Ascending aorta (tissue), 2 donors: ENCODE data around the gene ITM2C. TPM values are rescaled to one million over a fixed set of nuclear protein-coding genes. Genes with fewer than 3 reads are reported as not detected.

Experiments
- DNase-seq, 2 donors: peaks; one replicate each; pipeline ENCODE4 v3.0.0-alpha.2; 2019; ENCODE audit warnings: low spot score in 2 of 2
- H3K27ac ChIP-seq, 2 donors: fragments of 200-600 bp; sonication (generic); one replicate each; pipeline ENCODE4 v1.5.1; 2016 to 2017; ENCODE audit warnings: mild to moderate bottlenecking in 1 of 2
- H3K27me3 ChIP-seq: fragments of 200-600 bp; sonication (generic); one replicate; pipeline ENCODE4 v1.5.1; 2017
- H3K36me3 ChIP-seq, 2 donors: fragments of 200-600 bp; sonication (generic); one replicate each; pipeline ENCODE4 v1.5.1; 2016
- H3K4me1 ChIP-seq, 2 donors: fragments of 200-600 bp; sonication (generic); one replicate each; pipeline ENCODE4 v1.5.1; 2016 to 2017; ENCODE audit warnings: mild to moderate bottlenecking in 1 of 2
- H3K4me3 ChIP-seq, 2 donors: fragments of 200-600 bp; sonication (generic); one replicate each; pipeline ENCODE4 v1.5.1; 2016 to 2017; ENCODE audit warnings: mild to moderate bottlenecking in 1 of 2
- H3K9me3 ChIP-seq, 2 donors: fragments of 200-600 bp; sonication (generic); one replicate each; pipeline ENCODE4 v1.5.1; 2016
- intact Hi-C: fragments of 100-400 bp; cut with DNase I; formaldehyde crosslinking; loops from one replicate; pipeline ENCODE4 v1.15.1; 2023
- total RNA-seq: library from RNA; depleted of rRNA; stranded (reverse); fragments of >200 nt; gene quantifications from one replicate; pipeline ENCODE4 v1.1.0, GENCODE V29; 2016
- TF ChIP-seq, protein P1 (sequence below), 3 experiments: fragments of 200-600 bp in 2 of 3; fragments of 450-650 bp in 1 of 3; sonication (generic) in 2 of 3; IDR thresholded peaks; one replicate each; pipeline ENCODE4 v1.5.1; 2016 to 2019; ENCODE audit warnings: antibody characterized with exemption in 3 of 3, mild to moderate bottlenecking in 1 of 3, moderate library complexity in 1 of 3

Gene ITM2C
- total RNA-seq, 1 donor from 2014 or later = 84.9 TPM

DNA sequence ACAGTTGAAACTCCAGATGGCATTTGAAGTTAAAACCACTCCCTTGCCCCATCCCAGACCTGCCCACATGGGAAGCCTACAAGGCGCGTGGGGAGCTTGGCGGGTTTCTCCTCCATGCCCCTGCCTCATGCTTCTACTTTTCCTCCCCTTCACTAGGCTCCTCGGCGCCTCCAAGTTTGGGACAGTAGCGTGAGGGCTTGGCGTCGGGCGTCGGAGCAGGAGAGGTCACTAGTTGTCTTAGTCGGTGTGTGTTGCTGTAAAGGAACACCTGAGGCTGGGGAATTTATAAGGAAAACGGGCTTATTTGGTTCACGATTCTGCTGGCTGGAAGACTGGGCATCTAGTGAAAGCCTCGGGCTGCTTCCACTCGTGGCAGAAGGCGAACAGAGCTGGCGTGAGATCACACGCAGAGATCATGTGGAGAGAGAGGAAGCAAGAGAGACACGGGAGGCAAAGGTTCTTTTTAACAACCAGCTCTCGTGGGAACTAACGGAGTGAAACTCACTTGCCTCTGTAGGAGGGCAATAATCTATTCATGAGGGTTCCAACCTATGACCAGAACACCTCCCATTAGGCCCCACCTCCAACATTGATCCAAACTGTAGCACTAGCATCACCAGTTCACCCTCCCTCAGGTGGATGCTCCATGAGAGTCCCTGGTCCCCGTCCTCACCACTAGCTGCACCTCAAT is 25.3 kb downstream of the ITM2C start:
- intact Hi-C loops = no loop called here
- Histone ChIP-seq H3K4me1 (no peaks in the 10 kb centered on the region), H3K4me3 (no peak overlapping the region), H3K27ac (no peak overlapping the region), H3K27me3 (no peaks in the 10 kb centered on the region), H3K36me3 (no peaks in the 10 kb centered on the region), H3K9me3 (no peaks in the 10 kb centered on the region)
- DNase-seq = no peak
- TF ChIP-seq, protein P1, sequence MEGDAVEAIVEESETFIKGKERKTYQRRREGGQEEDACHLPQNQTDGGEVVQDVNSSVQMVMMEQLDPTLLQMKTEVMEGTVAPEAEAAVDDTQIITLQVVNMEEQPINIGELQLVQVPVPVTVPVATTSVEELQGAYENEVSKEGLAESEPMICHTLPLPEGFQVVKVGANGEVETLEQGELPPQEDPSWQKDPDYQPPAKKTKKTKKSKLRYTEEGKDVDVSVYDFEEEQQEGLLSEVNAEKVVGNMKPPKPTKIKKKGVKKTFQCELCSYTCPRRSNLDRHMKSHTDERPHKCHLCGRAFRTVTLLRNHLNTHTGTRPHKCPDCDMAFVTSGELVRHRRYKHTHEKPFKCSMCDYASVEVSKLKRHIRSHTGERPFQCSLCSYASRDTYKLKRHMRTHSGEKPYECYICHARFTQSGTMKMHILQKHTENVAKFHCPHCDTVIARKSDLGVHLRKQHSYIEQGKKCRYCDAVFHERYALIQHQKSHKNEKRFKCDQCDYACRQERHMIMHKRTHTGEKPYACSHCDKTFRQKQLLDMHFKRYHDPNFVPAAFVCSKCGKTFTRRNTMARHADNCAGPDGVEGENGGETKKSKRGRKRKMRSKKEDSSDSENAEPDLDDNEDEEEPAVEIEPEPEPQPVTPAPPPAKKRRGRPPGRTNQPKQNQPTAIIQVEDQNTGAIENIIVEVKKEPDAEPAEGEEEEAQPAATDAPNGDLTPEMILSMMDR (IDR thresholded peaks at IDR 0.05) = no peak

DNA sequence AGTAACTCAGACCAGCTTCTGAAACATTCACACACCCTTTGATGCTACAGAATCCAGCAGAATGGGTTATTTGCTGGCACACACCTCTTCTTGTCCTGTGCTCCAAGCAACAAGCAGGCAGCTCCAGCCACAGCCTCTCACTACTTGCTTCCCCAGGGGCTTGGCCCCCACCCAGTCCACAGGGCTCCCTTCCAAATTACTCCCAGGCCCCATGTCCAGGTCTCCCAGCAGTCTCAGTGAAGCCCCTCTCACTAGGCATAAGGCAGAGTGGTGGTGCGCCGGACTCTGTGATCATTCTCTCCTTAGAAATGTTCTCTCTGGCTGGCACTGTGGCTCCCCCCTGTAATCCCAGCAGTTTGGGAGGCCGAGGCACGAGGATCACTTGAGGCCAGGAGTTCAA is 25.9 kb downstream of the ITM2C start:
- Histone ChIP-seq H3K4me3 (no peak overlapping the region), H3K36me3 (no peaks in the 10 kb centered on the region), H3K27me3 (no peaks in the 10 kb centered on the region), H3K27ac (no peak overlapping the region), H3K9me3 (no peaks in the 10 kb centered on the region), H3K4me1 (no peaks in the 10 kb centered on the region)
- no peak for DNase-seq
- TF ChIP-seq, protein P1 (IDR thresholded peaks at IDR 0.05) = no peak
- intact Hi-C loops = no loop called here

DNA sequence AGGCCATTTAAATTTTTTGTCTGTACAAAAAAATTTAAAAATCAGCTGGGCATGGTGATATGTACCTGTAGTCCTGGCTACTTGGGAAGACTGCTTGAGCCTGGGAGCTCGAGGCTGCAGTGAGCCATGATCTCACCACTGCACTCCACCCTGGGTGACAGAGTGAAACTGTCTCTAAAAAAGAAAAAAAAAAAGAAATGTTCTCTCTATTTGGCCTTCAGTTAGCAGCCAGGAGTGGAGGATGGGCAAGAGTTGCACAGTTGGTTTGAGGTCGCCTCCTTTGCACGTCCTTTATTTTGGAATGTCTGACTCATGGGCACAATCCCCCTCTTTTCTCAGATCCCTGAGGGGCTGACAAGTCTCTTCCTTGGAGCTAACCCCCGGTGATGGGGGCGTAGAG is 26.3 kb downstream of the ITM2C start:
- Histone ChIP-seq H3K9me3 (no peaks in the 10 kb centered on the region), H3K4me1 (no peaks in the 10 kb centered on the region), H3K27me3 (no peaks in the 10 kb centered on the region), H3K27ac (no peak overlapping the region), H3K36me3 (no peaks in the 10 kb centered on the region), H3K4me3 (no peak overlapping the region)
- intact Hi-C loops = no loop called here
- no peak for DNase-seq
- TF ChIP-seq, protein P1 (IDR thresholded peaks at IDR 0.05) = no peak

DNA sequence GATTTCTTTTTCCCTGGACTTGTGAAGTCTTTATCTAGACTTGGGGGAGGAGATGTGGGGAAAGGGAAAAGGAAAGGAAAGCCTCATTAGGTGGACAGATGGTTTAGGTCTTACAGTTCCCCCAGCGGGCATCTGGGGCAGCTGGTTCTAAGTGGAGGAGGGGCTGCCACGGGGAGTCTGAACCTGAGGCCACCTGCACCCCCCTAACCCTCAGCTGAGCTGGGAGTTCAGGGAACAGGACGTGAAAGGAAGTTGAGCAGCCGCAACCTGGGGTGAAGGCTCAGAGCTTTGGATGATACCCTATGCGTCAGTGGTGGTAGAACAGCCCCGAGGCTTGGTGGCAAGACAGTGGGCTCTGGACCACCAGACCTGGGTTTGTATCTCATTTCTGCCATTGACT is 26.8 kb downstream of the ITM2C start:
- Histone ChIP-seq H3K27ac (no peak overlapping the region), H3K36me3 (no peaks in the 10 kb centered on the region), H3K4me1 (no peaks in the 10 kb centered on the region), H3K9me3 (no peaks in the 10 kb centered on the region), H3K4me3 (no peak overlapping the region), H3K27me3 (no peaks in the 10 kb centered on the region)
- intact Hi-C loops = no loop called here
- TF ChIP-seq, protein P1 (IDR thresholded peaks at IDR 0.05) = no peak
- no peak for DNase-seq

DNA sequence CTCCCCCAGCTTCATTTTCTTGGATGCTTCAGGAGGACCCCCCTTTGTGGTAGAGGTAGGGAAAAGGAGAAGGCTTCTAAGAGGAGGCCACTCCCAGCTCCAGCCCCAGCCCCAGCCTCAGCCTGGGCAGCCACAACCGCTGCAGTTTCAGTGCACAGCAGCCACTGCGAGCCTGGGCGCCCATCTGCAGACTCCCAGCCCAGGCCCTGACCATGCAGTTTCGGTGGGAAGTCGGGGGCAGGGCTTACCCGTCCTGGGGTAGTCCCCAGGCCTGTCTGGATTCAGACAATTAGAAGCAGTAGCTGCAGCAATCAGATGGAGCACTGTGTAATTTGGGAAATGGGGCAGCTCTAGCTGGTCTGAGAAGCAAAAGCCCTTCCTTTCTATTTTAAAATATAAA is 28.6 kb downstream of the ITM2C start:
- Histone ChIP-seq H3K36me3 (no peaks in the 10 kb centered on the region), H3K4me3 (no peak overlapping the region), H3K9me3 (no peaks in the 10 kb centered on the region), H3K27me3 (no peaks in the 10 kb centered on the region), H3K27ac (no peak overlapping the region), H3K4me1 (no peaks in the 10 kb centered on the region)
- TF ChIP-seq, protein P1 (IDR thresholded peaks at IDR 0.05) = no peak
- intact Hi-C loops = no loop called here
- peak in 1 of 2 donors; percentile 56 for DNase-seq
